ENCODE measurements around the gene SMIM17.

- no peak for TF ChIP-seq CTCF (IDR thresholded peaks at IDR 0.05)
- TF ChIP-seq POLR2AphosphoS5 (IDR thresholded peaks at IDR 0.05), result no peak
- TF ChIP-seq POLR2A (IDR thresholded peaks at IDR 0.05), result no peak
Observed at GRCh38 chr19:56633021-56633420, 9.9 kb upstream of the SMIM17 start.

All from upper lobe of left lung (tissue), 4 donors.